Lower leg skin (tissue), 4 donors: ENCODE measurements around the gene KLC4. TPM values are rescaled to one million over a fixed set of nuclear protein-coding genes. Genes with fewer than 3 reads are reported as not detected.

ENCODE experiments used
- DNase-seq, 2 donors: peaks; one replicate each; pipeline ENCODE4 v3.0.0-alpha.2; 2019; ENCODE audit warnings: low spot score in 2 of 2
- H3K4me3 ChIP-seq: fragments of 200-600 bp; sonication (generic); 2 replicates; pipeline ENCODE4 v1.5.1; 2017; ENCODE audit warnings: mild to moderate bottlenecking, low read depth; ENCODE audit not compliant: poor library complexity, severe bottlenecking
- POLR2A ChIP-seq, 2 donors: fragments of 450-650 bp; IDR thresholded peaks; one replicate each; pipeline ENCODE4 v1.6.1; 2016 to 2017; ENCODE audit warnings: antibody characterized with exemption in 2 of 2, mild to moderate bottlenecking in 1 of 2, moderate library complexity in 1 of 2
- WGBS, 2 donors: methylation state at CpG; one replicate each; pipeline ENCODE4 v1.1.5; 2018; 5-methylcytosine and 5-hydroxymethylcytosine counted together
- intact Hi-C: fragments of 100-400 bp; cut with DNase I; formaldehyde crosslinking; loops from one replicate; pipeline ENCODE4 v1.15.0; 2023; ENCODE audit warnings: low total_unique reads
- total RNA-seq, 4 donors: library from RNA; depleted of rRNA; stranded (reverse); fragments of >200 nt; gene quantifications; one replicate each; pipeline ENCODE4 v1.1.0, GENCODE V29; 2016
- TF ChIP-seq, protein P1 (sequence below), 3 donors: fragments of 450-650 bp; IDR thresholded peaks; one replicate each; pipeline ENCODE4 v1.5.1; 2016; ENCODE audit warnings: antibody characterized with exemption in 3 of 3, mild to moderate bottlenecking in 3 of 3, moderate library complexity in 2 of 3

The KLC4 gene
- total RNA-seq, 4 donors from 2014 or later: 18.0 to 25.7 (median 21.3) TPM

DNA sequence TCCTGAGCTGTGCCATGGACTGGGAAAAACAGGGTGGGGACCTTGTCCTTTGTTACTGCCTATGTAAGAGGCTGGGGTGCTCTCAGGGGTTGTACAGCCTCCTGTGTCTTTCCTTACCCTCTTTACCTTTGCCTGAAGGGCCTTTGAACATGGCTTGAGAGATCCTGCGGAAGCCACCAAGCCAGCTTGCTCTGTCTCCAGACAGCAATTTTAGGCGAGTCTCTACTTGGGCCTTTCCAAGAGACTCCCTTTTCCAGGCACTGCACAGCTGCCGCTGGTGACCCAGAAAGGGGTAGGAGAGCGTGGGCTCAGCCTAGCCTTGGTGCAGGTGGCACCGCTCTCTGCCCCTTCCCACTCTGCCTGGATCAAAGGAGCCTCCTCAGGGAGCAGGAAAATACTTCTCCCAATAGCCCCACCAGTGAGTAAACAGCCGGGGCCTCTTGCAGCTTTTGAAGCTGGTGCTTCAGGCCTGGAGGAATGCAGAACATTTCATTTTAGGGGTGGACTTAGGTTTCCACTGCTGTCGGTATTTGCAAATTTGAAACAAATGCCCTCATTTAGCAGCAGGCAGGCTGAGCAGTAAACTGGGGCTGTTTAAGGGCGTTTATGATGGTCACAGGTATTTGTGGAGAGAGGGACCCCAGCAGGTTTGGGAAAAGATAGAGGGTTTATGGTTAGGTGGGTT lies 30.6 kb downstream of the KLC4 start:
- no peak overlapping the region for H3K4me3 ChIP-seq
- TF ChIP-seq, protein P1, sequence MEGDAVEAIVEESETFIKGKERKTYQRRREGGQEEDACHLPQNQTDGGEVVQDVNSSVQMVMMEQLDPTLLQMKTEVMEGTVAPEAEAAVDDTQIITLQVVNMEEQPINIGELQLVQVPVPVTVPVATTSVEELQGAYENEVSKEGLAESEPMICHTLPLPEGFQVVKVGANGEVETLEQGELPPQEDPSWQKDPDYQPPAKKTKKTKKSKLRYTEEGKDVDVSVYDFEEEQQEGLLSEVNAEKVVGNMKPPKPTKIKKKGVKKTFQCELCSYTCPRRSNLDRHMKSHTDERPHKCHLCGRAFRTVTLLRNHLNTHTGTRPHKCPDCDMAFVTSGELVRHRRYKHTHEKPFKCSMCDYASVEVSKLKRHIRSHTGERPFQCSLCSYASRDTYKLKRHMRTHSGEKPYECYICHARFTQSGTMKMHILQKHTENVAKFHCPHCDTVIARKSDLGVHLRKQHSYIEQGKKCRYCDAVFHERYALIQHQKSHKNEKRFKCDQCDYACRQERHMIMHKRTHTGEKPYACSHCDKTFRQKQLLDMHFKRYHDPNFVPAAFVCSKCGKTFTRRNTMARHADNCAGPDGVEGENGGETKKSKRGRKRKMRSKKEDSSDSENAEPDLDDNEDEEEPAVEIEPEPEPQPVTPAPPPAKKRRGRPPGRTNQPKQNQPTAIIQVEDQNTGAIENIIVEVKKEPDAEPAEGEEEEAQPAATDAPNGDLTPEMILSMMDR (IDR thresholded peaks at IDR 0.05): no peak
- TF ChIP-seq POLR2A (IDR thresholded peaks at IDR 0.05): no peak
- intact Hi-C loops: no loop called here
- DNase-seq: no peak
- WGBS, 2 donors: 46 to 51% methylated on average over 8 of the region's 8 CpGs

DNA sequence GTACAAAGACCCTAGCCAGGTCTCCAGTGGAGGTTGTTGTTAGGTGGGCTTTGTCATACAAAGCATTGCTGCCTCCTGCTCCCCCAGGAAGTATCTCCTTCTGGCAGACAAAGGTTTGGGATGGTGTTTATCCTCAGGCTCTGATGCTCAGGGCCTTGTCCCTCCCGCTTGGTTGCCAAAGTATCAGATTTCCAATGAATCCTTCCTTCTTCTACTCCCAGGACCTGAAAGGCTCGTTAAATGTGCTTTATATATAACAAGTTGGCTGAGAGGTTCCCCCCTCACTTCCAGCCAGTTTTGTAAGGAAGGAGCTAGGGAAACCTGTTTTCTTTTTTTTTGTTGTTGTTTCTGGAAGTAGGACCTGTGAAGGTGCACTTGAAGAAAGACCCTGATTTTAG lies 31.1 kb downstream of the KLC4 start:
- DNase-seq: no peak
- intact Hi-C loops: no loop called here
- no peak overlapping the region for H3K4me3 ChIP-seq
- 18 to 46% methylated on average over 2 of the region's 2 CpGs for WGBS, 2 donors
- TF ChIP-seq, protein P1 (IDR thresholded peaks at IDR 0.05): no peak
- no peak for TF ChIP-seq POLR2A (IDR thresholded peaks at IDR 0.05)

DNA sequence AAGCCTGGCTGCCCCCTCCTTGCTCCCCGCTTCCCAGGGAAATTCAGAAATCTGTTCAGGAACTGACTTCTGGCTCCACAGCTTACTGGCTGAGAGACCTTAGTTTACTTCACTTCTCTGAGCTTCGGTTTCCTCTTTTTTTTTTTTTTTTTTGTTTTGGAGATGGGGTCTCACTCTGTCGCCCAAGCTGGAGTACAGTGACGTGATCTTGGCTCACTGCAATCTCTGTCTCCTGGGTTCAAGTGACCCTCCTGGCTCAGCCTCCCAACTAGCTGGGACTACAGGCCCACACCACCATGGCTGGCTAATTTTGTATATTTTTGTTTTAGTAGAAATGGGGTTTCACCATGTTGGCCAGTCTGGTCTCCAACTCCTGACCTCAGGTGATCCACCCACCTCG lies 31.6 kb downstream of the KLC4 start:
- TF ChIP-seq, protein P1 (IDR thresholded peaks at IDR 0.05): no peak
- TF ChIP-seq POLR2A (IDR thresholded peaks at IDR 0.05): no peak
- intact Hi-C loops: no loop called here
- 64 to 70% methylated on average over 5 of the region's 5 CpGs for WGBS, 2 donors
- no peak for DNase-seq
- H3K4me3 ChIP-seq: no peak overlapping the region

DNA sequence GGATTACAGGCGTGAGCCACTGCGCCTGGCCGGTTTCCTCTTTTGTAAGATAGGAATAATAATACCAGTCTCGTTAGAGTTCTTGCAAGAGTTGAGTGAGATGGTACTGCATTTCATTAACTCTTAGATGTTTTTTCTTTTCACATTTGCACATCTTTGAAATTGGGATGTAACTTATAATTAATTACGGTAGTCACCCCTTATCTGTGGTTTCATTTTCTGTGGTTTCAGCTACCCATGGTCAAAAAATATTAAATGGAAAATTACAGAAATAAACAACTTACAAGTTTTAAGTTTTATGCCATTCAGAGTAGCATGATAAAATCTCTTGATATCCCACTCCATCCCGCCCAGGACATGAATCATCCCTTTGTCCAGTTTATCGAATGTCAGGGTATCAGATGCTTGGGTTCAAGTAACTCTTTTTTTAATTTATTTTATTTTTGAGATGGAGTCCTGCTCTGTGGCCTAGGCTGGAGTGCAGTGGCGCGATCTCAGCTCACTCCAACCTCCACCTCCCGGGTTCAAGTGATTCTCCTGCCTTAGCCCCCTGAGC lies 32.1 kb downstream of the KLC4 start:
- no peak overlapping the region for H3K4me3 ChIP-seq
- 82 to 85% methylated on average over 10 of the region's 10 CpGs for WGBS, 2 donors
- intact Hi-C loops: no loop called here
- TF ChIP-seq, protein P1 (IDR thresholded peaks at IDR 0.05): no peak
- TF ChIP-seq POLR2A (IDR thresholded peaks at IDR 0.05): no peak
- DNase-seq: no peak

DNA sequence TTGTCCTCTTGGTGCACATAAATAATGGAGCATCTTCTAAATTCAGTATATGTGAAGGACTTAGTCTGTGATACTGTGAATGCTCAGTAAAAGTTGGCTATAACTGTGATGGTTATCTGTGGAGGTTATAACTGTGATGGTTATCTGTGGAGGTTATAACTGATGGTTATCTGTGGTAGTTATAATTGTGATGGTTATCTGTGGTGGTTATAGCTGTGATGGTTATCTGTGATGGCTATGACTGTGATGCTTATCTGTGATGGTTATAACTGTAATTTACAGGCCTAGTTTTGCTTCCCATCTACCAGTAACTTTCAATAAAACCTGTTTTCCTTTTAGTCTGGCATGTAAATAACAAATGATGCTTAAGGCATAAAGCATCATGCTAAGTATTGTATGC lies 33.2 kb downstream of the KLC4 start:
- no peak for DNase-seq
- no peak overlapping the region for H3K4me3 ChIP-seq
- intact Hi-C loops: no loop called here
- TF ChIP-seq, protein P1 (IDR thresholded peaks at IDR 0.05): no peak
- TF ChIP-seq POLR2A (IDR thresholded peaks at IDR 0.05): no peak
